ENCODE data around the gene NUP58. TPM values are rescaled to one million over a fixed set of nuclear protein-coding genes. Genes with fewer than 3 reads are reported as not detected.

NUP58 gene
- total and polyA plus RNA-seq, 10 of the 15 experiments (the other 5 are each of a cell fraction or from before 2014, with no cell fraction given): 12.1 to 78.0 (median 48.9) TPM

DNA sequence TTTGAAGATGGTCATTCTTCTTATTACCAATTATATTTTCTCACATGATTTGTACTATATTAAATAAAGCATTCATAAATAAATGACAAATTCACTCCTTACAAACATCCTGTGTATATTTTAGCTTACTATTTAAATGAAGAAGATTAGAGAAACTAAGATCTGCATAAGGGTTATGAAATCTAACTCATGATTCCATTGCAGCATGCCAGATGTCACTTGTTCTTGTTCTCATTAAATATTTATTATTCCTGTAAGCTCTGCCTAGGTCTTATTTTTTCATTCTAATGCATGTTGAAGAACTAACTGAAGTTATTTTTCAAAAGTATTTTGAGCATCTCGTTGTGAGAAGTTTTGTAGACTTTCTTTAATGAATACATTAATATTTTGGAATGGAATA lies 18.3 kb downstream of the NUP58 start:
- 94% methylated on average over 1 of the region's 1 CpG for WGBS (ENCODE audit: insufficient coverage, insufficient replicate concordance, low lambda C conversion rate, missing lambda C conversion rate)
- H3K27ac ChIP-seq (ENCODE audit: control insufficient read depth, insufficient read depth): no peak overlapping the region
- POLR2A ChIA-PET: no interaction called here
- no peaks in the 10 kb centered on the region for H3K9me3 ChIP-seq (replicated peaks; ENCODE audit: control insufficient read depth, insufficient read depth, low read length)
- CTCF ChIA-PET: no interaction called here
- no peak overlapping the region for H3K4me2 ChIP-seq (ENCODE audit: control insufficient read depth, insufficient read depth)
- DNase-seq (ENCODE audit: low read depth, low spot score) (no peak), ATAC-seq (no peak), FAIRE-seq (no peak)
- SMC1A ChIA-PET (ENCODE audit: uncharacterized antibody, unreplicated experiment): interaction anchor here (1.7 kb wide), 1 partner anchor 9 kb away, joined by 4 read pairs; no protein-coding TSS in a partner anchor
- no peaks in the 10 kb centered on the region for H4K20me1 ChIP-seq (ENCODE audit: control insufficient read depth, insufficient read depth)
- H3K79me2 ChIP-seq (ENCODE audit: control insufficient read depth, insufficient read depth, low read length): no peaks in the 10 kb centered on the region
- RAD21 ChIA-PET (ENCODE audit: unreplicated experiment): no interaction called here
- no peaks in the 10 kb centered on the region for H3K27me3 ChIP-seq (replicated peaks in 1 of 2; ENCODE audit: control insufficient read depth in 2 of 2, insufficient read depth in 2 of 2, low read length in 1 of 2)
- H3K4me3 ChIP-seq: no peak overlapping the region
- H3K36me3 ChIP-seq (ENCODE audit: control insufficient read depth in 2 of 2, insufficient read depth in 2 of 2, low read length in 1 of 2): peaks cover 1 to 5% of the 10 kb centered on the region in 2 experiments; a peak in 3 of 4 replicates
- intact Hi-C loops (cut with micrococcal nuclease; ENCODE audit: unreplicated experiment): no loop called here
- H3K4me1 ChIP-seq (ENCODE audit: control insufficient read depth, insufficient read depth, low read length): no peaks in the 10 kb centered on the region
- no TSS peak for BruUV-seq (replicated peaks)
- H3K9ac ChIP-seq (ENCODE audit: control insufficient read depth, insufficient read depth, low read length): no peak overlapping the region
- no peak for TF ChIP-seq YY1 (IDR thresholded peaks at IDR 0.05; ENCODE audit: low read depth, low read length)
- TF ChIP-seq, protein P1, sequence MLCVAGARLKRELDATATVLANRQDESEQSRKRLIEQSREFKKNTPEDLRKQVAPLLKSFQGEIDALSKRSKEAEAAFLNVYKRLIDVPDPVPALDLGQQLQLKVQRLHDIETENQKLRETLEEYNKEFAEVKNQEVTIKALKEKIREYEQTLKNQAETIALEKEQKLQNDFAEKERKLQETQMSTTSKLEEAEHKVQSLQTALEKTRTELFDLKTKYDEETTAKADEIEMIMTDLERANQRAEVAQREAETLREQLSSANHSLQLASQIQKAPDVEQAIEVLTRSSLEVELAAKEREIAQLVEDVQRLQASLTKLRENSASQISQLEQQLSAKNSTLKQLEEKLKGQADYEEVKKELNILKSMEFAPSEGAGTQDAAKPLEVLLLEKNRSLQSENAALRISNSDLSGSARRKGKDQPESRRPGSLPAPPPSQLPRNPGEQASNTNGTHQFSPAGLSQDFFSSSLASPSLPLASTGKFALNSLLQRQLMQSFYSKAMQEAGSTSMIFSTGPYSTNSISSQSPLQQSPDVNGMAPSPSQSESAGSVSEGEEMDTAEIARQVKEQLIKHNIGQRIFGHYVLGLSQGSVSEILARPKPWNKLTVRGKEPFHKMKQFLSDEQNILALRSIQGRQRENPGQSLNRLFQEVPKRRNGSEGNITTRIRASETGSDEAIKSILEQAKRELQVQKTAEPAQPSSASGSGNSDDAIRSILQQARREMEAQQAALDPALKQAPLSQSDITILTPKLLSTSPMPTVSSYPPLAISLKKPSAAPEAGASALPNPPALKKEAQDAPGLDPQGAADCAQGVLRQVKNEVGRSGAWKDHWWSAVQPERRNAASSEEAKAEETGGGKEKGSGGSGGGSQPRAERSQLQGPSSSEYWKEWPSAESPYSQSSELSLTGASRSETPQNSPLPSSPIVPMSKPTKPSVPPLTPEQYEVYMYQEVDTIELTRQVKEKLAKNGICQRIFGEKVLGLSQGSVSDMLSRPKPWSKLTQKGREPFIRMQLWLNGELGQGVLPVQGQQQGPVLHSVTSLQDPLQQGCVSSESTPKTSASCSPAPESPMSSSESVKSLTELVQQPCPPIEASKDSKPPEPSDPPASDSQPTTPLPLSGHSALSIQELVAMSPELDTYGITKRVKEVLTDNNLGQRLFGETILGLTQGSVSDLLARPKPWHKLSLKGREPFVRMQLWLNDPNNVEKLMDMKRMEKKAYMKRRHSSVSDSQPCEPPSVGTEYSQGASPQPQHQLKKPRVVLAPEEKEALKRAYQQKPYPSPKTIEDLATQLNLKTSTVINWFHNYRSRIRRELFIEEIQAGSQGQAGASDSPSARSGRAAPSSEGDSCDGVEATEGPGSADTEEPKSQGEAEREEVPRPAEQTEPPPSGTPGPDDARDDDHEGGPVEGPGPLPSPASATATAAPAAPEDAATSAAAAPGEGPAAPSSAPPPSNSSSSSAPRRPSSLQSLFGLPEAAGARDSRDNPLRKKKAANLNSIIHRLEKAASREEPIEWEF (IDR thresholded peaks at IDR 0.05; ENCODE audit: insufficient replicate concordance, low read depth, low read length): no peak
- no peak for TF ChIP-seq MEF2A (IDR thresholded peaks at IDR 0.05; ENCODE audit: insufficient read depth, low read depth, low read length)
- no peak for TF ChIP-seq ZBED1 (IDR thresholded peaks at IDR 0.05; ENCODE audit: borderline replicate concordance)
- TF ChIP-seq ZSCAN29 (IDR thresholded peaks at IDR 0.05): no peak
- no peak for TF ChIP-seq RELA (IDR thresholded peaks at IDR 0.05; ENCODE audit: borderline replicate concordance, partially characterized antibody)
- no peak for TF ChIP-seq KLF5 (IDR thresholded peaks at IDR 0.05; ENCODE audit: partially characterized antibody)
- TF ChIP-seq, protein P2, sequence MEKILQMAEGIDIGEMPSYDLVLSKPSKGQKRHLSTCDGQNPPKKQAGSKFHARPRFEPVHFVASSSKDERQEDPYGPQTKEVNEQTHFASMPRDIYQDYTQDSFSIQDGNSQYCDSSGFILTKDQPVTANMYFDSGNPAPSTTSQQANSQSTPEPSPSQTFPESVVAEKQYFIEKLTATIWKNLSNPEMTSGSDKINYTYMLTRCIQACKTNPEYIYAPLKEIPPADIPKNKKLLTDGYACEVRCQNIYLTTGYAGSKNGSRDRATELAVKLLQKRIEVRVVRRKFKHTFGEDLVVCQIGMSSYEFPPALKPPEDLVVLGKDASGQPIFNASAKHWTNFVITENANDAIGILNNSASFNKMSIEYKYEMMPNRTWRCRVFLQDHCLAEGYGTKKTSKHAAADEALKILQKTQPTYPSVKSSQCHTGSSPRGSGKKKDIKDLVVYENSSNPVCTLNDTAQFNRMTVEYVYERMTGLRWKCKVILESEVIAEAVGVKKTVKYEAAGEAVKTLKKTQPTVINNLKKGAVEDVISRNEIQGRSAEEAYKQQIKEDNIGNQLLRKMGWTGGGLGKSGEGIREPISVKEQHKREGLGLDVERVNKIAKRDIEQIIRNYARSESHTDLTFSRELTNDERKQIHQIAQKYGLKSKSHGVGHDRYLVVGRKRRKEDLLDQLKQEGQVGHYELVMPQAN (conservative IDR thresholded peaks at IDR 0.05): no peak
- no peak for TF ChIP-seq NR2C1 (IDR thresholded peaks at IDR 0.05)
- no peak for TF ChIP-seq EZH2 (IDR thresholded peaks at IDR 0.05; ENCODE audit: borderline replicate concordance, control insufficient read depth, low read depth, low read length)
- TF ChIP-seq FOXK2 (IDR thresholded peaks at IDR 0.05): no peak
- TF ChIP-seq, protein P3, sequence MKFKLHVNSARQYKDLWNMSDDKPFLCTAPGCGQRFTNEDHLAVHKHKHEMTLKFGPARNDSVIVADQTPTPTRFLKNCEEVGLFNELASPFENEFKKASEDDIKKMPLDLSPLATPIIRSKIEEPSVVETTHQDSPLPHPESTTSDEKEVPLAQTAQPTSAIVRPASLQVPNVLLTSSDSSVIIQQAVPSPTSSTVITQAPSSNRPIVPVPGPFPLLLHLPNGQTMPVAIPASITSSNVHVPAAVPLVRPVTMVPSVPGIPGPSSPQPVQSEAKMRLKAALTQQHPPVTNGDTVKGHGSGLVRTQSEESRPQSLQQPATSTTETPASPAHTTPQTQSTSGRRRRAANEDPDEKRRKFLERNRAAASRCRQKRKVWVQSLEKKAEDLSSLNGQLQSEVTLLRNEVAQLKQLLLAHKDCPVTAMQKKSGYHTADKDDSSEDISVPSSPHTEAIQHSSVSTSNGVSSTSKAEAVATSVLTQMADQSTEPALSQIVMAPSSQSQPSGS (IDR thresholded peaks at IDR 0.05; ENCODE audit: low read length): no peak
- no peak for TF ChIP-seq JUND (IDR thresholded peaks at IDR 0.05; ENCODE audit: low read depth, low read length)
- TF ChIP-seq, protein P4, sequence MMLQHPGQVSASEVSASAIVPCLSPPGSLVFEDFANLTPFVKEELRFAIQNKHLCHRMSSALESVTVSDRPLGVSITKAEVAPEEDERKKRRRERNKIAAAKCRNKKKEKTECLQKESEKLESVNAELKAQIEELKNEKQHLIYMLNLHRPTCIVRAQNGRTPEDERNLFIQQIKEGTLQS (IDR thresholded peaks at IDR 0.05; ENCODE audit: borderline replicate concordance, extremely low read depth, low read depth, low read length): no peak
- TF ChIP-seq NR2F1 (conservative IDR thresholded peaks at IDR 0.05): no peak
- in situ Hi-C loops (cut with MboI): no loop called here
- no peak overlapping the region for H2AFZ ChIP-seq (ENCODE audit: control insufficient read depth, low read depth, low read length)

Data from GM12878 (cell line).